GM23338 (cell line): Measurements from ENCODE around the gene COL18A1.

Source experiments
- CTCF ChIP-seq, 2 experiments: fragments of 200-600 bp in 1 of 2; sonication (generic) in 1 of 2; conservative IDR thresholded peaks; 2 replicates each; pipeline versions ENCODE4 v1.5.1 to v1.6.1; 2016 to 2017; ENCODE audit warnings: antibody characterized with exemption in 2 of 2, low read depth in 2 of 2, mild to moderate bottlenecking in 2 of 2, moderate library complexity in 1 of 2
- EZH2phosphoT487 ChIP-seq: fragments of 200-600 bp; sonication (generic); IDR thresholded peaks from one replicate; pipeline ENCODE4 v1.8.1; 2018; ENCODE audit warnings: antibody characterized with exemption; ENCODE audit not compliant: unreplicated experiment

DNA sequence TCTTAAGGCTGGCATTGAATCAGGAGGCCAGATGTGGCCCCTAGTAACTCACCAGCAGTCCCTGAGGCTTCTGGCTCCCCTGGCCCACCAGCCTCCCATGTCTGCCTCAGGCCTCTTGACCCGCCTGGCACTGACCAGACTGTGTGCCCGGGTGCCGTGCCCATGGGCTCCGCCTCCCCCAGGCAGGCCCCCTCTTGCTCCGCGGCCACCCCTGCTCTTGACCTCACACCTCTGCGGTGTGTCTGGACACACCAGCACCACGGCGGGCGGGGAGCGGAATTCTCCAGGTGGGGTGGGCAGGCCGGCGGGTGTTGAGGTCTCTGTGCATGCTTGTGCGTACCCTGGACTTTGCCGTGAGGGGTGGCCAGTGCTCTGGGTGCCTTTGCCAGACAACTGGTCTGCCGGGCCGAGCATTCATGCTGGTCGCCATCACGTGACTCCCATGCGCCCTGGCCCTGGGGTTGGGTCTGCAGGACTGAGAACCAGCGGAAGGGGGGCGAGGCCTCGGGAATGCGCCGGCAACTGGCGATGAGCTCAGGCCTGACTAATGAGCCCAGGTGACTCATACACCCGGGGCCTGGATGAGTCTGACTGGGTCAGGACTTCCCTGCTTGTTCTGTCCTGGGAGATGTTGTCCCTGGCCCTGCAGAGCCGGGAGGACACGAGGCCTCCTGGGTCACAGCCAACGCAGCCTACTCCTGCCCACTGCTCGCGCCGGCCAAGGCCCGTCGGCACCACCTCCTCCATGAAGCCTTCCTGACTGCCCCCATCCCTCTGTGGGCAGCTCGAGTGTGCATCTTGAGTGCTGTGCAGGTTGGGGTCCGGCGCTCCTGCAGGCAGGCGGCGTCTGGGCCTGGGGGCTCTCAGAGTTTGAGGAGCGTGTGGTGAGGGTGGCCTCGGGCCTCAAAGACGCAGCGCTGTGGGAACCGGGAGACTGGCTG, 22.6 kb downstream of the COL18A1 start:
- TF ChIP-seq EZH2phosphoT487 (no peak), CTCF (conservative IDR thresholded peaks at IDR 0.05; ENCODE audit: low read depth in 2 of 2) (no peak)
